ENCODE results near the gene RPS19BP1.

DNA sequence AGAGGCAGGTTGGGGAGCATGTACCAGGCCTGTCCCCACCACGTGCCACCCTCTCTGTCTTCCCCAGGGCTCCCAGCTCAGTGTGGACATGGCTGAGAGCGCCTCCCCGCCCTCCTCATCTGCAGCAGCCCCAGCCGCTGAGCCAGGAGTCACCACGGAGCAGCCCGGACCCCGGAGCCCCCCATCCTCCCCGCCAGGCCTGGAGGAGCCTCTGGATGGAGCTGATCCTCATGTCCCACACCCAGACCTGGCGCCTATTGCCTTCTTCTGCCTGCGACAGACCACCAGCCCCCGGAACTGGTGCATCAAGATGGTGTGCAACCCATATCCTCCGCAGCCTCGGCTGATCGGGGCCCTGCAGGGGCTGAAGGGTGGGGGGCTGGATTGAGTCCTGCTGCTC, 38.1 kb upstream of the RPS19BP1 start, which contains the start of gene CACNA1I:
- TF ChIP-seq, protein P1, sequence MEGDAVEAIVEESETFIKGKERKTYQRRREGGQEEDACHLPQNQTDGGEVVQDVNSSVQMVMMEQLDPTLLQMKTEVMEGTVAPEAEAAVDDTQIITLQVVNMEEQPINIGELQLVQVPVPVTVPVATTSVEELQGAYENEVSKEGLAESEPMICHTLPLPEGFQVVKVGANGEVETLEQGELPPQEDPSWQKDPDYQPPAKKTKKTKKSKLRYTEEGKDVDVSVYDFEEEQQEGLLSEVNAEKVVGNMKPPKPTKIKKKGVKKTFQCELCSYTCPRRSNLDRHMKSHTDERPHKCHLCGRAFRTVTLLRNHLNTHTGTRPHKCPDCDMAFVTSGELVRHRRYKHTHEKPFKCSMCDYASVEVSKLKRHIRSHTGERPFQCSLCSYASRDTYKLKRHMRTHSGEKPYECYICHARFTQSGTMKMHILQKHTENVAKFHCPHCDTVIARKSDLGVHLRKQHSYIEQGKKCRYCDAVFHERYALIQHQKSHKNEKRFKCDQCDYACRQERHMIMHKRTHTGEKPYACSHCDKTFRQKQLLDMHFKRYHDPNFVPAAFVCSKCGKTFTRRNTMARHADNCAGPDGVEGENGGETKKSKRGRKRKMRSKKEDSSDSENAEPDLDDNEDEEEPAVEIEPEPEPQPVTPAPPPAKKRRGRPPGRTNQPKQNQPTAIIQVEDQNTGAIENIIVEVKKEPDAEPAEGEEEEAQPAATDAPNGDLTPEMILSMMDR (IDR thresholded peaks at IDR 0.05; ENCODE audit: control extremely low read depth in 1 of 3, insufficient read depth in 1 of 3, low read depth in 1 of 3, low read length in 3 of 3), result no peak
- no peak for TF ChIP-seq RAD21 (IDR thresholded peaks at IDR 0.05 in 1 of 2, conservative IDR thresholded peaks at IDR 0.05 in 1 of 2; ENCODE audit: low read depth in 2 of 2, low read length in 2 of 2)
